GM21515 (cell line): ENCODE results near the gene PCMT1.
A peak's percentile ranks its signal among the peaks of the same experiment; 100 is the strongest.
"Not testable (repeated sequence)": the region's sequence is repeated elsewhere in the genome, so short reads cannot be mapped to it uniquely, and the experiment has no call there.

Source experiments
- ATAC-seq: cut with Tn5 transposase; IDR thresholded peaks from one replicate; pipeline ENCODE4 v1.9.1; 2021; ENCODE audit not compliant: unreplicated experiment

Gene PCMT1

GRCh38 chr6:149749594-149750135, at the start of gene PCMT1:
Gene PCMT1 (plus strand): TSS chr6:149749741. CDS start chr6:149749902, 161 bp downstream.
- ATAC-seq = peak; percentile 86

DNA sequence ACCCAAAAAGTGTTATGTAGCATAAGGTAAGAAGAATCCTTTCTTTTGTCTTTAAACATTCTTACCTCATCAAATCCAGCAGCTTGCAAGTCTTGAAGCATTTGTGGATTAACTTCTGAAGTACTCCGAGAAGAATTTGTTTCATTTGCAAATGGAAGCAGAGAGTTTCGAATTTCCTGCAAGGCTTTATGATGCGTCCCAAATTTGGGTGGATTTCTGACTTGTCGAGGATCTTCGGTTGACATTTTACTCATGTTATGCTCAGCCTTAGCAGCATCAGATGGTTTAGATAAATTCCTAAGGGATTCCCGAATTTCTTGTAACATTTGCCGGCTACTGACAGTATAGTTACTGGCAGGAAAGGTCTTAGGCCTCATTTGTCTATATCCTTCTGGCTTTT, 47.8 kb upstream of the PCMT1 start:
- ATAC-seq = no peak

DNA sequence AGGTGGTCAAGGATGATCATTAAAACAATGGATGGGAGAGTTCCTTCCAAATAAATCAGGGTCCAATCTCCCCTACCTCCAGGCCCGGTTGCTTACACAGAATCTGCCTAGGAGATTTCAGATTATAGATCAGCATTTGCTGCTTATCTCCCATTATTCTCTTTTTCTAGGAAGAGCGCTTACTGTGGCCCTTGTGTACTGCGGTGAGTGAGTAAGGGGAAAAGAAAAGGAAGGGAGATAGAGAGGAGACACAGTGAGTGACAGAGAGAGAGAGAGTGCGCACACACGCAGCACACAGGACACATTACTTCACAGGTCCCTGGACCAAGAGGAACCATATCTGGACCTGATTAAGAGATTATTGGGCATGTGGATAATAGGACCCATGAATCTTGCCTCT, 37.8 kb upstream of the PCMT1 start:
- no peak for ATAC-seq

- no peak for ATAC-seq
Observed at GRCh38 chr6:149714442-149714841, 35.1 kb upstream of the PCMT1 start.

DNA sequence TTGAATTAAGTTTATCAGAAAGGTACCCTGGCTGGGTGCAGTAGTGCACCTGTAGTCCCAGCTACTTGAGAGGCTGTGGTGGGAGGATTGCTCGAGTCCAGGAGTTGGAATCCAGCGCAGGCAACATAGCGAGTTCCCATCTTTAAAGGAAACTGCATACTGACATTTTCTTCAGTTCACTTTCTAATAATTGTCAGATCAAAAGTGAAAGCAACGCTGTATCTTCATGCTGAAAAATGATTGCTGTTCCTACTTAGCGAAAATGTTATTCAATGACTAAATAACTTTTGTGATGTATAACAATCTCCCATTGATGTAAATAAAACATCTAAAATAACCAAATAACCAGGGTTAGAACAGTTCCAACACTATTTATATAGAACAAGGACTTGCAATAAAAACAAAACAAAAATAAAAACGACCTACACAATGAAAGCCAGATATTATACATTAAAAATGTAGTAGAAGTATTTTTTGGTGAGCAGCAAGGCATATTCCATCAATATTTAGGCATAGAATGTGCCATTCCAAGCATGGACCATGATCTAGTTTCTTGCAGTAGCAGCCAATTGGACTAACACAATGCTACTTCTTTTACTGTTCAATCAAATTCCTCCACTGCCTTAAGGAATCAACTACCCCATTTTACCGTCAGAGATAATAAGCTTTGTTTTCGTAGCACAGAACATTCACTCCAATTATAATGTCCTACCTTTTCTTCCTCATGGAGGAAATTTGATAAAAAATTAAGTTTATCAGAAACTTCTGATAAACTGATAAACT, 33.2 kb upstream of the PCMT1 start:
- no peak for ATAC-seq

DNA sequence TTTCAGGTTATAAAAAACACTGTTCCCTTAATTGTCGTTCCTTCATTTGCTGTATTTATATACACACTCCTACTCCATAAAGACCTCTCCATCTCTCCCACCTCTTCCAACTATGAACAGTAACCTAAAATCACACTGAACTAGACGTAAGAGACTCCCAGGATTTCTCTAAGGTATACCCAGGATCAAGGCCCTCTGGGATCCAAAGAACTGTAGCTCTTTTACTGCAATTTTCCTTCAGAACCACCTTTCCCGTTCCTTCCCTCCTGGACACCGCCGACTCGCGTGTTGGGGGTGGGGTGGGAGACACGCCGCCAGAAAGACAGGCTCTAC, 32.3 kb upstream of the PCMT1 start:
- ATAC-seq = no peak

DNA sequence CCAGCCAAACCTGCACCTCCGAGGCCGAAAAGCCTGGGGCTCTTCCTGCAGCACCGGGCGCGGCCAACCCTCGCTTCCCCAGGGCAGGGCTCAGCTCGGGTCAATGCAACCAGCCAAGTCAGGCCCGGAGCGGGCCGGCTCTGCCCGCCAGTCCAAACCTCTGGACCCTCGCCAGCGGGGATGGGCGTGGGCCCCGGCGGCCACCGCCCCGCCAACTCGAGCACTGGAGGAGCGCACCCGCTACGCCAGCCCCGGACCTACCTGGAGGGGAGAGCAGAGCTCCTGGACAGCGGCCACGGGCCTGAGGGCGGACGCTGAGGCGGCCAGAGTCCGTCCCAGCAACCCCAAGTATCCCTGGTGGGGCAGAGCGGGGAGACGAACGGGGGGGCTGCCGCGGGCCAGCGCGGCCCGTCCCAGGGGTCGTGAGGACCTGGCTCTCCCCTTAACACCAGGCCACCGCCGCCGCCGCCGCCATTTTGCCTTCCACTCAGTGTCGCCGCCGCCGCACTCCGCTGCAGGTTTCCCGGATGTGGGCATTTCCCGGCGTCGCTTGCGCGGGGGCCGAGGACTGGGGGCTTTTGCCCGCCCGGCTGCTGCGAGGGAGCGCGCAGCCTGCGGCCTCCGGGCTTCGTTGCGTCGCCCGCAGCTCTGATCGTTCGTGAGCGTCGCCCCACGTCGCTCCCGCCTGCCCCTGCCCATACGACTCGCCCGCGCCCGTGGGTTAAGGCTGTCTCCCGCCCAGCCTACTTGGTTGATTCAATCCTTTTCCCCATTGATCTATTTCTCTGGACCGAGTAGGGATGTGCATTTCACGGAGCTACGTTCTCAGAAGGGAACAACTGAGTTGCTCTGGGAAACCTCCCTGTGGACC, 31.7 kb upstream of the PCMT1 start, which contains the start of gene LATS1:
Gene LATS1 (minus strand): TSS at position 514 of the 871 bp plus-strand sequence. CDS start 15,975 bp downstream, outside the sequence.
- peak; percentile 87 for ATAC-seq

DNA sequence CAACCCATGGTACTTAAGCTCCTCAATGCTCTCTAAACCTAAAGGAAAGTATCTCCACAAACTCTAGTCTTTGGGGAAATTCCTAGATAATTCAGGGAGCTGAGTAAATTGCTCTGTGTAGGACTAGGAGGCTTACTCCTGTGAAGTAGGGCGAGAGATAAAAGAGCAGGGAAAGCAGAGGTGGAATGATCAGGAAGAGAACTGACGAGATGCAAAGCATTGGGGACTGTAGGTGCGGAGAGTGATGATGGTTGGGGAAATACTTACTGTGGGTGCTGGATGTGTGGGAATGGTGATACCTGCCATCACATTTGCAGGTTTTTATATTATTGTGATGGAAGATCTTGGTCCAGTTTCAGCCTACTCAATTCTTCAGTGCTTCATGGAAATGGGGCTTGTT, 30.0 kb upstream of the PCMT1 start:
- no peak for ATAC-seq

- ATAC-seq = no peak
Observed at GRCh38 chr6:149723262-149723661, 26.3 kb upstream of the PCMT1 start.

GRCh38 chr6:149723771-149724417, 25.6 kb upstream of the PCMT1 start:
- ATAC-seq = no peak

GRCh38 chr6:149725785-149726184, 23.8 kb upstream of the PCMT1 start:
- ATAC-seq = no peak

DNA sequence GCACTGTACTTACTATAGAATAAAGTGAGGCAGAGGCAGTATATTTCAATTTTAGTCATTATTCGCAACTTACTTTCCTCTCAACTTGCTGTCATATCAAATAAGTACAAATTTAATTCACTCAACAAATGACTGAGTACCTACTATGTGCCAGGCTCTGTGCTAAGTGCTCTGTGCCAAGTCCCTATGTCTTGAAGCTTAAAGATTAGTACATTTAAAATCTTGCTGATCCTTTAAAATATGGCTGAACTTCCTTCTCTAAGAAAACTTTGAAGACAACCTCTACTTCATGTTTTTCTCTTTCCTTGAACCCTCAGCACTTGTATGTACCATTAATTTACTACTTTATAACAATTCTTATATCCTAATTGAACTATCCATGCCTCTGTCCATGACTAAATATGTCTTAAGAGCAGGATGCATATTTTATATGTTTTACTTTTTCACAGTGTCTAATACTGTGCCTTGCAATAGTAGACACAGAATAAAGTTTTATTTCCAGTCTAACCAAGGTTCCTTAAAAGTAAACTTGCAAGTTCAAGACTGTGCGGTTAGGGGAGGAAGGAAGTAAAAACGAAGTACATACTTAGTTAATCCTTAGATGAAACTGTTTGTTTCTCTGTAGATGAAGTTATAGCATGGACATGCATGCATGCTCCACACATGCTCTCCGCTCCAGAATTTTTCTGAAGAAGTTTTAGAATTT, 21.6 kb upstream of the PCMT1 start:
- no peak for ATAC-seq

GRCh38 chr6:149728499-149729234, 20.9 kb upstream of the PCMT1 start:
- no peak for ATAC-seq

DNA sequence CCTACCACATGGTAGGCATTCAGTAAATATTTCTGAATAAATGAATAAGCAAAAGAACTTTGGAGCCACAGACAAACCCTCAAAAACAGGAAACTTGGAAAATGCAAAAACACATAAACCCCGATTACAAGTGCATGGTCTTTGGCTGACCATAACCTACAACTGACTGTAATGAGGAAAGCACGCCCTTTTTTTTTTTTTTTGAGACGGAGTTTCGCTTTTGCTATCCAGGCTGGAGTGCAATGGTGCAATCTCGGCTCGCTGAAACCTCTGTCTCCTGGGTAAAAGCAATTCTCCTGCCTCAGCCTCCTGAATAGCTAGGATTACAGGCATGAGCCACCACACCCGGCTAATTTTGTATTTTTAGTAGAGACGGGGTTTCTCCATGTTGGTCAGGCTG, 19.7 kb upstream of the PCMT1 start:
- no peak for ATAC-seq

- no peak for ATAC-seq
Observed at GRCh38 chr6:149733089-149733720, 16.3 kb upstream of the PCMT1 start.

- ATAC-seq = no peak
Observed at GRCh38 chr6:149734915-149735314, 14.6 kb upstream of the PCMT1 start.

DNA sequence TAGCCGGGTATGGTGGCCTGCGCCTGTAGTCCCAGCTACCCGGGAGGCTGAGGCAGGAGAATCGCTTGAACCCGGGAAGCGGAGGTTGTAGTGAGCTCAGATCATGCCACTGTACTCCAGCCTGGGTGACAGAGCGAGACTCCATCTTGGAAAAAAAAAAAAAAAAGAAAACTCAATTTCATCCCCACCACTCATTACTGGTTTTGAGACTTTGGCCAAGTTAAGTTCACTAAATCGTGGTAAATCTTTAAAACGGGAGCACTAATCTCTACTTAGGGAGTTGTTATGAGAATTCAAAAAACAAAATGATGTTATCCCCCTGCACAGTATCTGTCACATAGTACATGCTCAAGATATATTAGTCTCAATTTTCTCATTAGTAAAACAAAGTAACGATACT, 4.3 kb upstream of the PCMT1 start:
- not testable (repeated sequence) for ATAC-seq

DNA sequence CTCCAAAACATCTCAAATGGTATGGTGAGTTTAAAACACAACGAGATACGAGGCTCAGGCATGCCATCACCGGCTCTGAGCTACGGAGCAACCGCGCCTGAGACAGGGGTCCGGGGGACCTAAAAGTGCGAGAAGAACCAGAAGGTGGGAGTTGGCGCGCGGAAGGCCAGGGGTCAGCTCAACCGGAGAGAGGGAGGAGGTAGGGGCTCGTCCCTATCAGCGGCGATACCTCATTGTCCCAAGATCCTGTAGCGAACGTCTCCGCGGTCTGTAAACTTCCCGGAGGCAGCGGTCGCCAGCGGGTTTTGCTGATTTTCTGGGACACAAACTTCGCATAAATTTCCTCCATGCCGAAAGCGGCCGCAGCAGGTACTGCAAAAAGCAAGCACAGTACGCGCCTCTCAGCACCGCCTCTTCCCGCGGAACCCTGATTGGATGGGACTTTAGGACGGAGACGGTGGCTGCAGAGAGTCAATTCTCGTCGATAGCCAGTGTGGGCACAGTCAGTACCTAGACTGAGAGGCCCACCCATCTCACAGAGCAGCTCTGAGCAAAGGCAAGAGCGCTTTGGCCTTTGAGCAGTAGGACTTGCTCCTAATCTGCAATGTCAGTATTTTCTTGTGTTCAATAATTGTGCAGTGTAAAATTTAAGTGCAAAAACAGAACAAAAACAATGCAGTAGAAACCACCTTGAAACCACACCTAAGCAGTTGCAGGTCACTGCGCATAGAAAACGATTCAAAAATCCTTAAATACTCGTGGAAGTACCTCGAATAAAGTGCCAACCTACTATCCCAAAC, 3.2 kb upstream of the PCMT1 start, which contains the start of gene NUP43:
Gene NUP43 (minus strand): TSS at position 383 of the 800 bp plus-strand sequence. CDS start 34 bp downstream, at position 349.
- peak; percentile 55 for ATAC-seq
